A549 treated with CpdA at 1 μM for 4 hours (cell line): ENCODE data around the gene ETAA1. TPM values are rescaled to one million over a fixed set of nuclear protein-coding genes. Genes with fewer than 3 reads are reported as not detected.

Experiments used
- total RNA-seq: library from RNA; stranded (reverse); fragments of 200-300 nt; extraction: Qiagen RNA extraction; gene quantifications from 5 replicates; pipeline ENCODE4 v1.2.3, GENCODE V29; 2022; ENCODE audit warnings: low read depth

The ETAA1 gene
- total RNA-seq = 8.4 to 11.2 TPM (median 9.2 TPM) in 5 replicates

GRCh38 chr2:67397143-67397986 is at the start of gene ETAA1:
Gene ETAA1 (plus strand): TSS chr2:67397333. CDS start chr2:67397449, 116 bp downstream.

